GM21423 (cell line): ENCODE data around the gene NOC2L.

Experiments used
- ATAC-seq: cut with Tn5 transposase; IDR thresholded peaks from one replicate; pipeline ENCODE4 v1.9.1; 2021; ENCODE audit warnings: mild to moderate bottlenecking, moderate library complexity; ENCODE audit not compliant: unreplicated experiment

NOC2L gene

DNA sequence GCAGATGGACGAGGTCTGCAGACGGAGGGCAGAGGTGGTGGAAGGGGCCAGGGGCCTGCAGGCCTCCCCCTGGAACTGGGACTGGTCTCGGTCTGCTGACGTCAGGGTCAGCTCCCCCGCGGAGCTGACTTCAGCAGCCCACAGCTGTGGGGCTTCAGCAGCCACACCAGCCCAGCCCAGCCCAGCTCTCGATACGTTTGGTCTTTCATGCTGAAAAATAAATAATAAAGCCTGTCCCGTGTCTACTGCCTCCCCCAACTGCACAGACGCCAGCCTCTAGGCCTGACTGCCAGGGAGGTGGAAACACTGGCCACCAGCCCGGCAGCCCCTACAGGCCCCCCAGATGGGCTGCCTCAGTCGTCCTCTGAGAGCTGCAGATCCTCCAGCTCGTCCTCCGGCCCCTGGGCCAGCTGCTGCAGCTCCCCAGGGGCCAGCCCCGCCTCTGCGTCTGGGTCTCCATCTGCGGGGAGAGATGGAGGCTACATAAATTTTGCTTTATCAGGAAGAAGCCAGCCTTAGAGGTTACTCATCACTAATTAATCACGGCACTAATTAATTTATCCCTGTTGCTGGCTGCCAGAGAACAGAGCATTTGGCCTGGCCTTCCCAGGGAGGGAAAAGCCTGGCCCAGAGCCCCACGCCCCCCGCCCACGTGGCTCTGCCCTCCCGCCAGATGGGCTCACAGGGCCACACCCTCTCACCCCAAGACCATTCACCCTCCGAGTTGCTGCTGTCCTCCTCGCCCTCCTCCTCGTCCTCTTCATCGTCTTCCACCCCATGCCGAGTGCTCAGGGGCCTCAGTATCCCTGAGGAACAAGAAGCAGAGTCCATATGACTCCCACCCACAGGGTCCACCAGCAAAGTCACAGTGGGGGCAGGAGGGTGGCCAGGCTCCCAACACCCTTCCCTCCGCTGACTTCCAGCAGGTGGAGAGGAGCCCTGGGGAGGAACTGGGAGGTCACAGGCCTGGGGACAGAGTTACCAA is 14.4 kb downstream of the NOC2L start:
- ATAC-seq: no peak

DNA sequence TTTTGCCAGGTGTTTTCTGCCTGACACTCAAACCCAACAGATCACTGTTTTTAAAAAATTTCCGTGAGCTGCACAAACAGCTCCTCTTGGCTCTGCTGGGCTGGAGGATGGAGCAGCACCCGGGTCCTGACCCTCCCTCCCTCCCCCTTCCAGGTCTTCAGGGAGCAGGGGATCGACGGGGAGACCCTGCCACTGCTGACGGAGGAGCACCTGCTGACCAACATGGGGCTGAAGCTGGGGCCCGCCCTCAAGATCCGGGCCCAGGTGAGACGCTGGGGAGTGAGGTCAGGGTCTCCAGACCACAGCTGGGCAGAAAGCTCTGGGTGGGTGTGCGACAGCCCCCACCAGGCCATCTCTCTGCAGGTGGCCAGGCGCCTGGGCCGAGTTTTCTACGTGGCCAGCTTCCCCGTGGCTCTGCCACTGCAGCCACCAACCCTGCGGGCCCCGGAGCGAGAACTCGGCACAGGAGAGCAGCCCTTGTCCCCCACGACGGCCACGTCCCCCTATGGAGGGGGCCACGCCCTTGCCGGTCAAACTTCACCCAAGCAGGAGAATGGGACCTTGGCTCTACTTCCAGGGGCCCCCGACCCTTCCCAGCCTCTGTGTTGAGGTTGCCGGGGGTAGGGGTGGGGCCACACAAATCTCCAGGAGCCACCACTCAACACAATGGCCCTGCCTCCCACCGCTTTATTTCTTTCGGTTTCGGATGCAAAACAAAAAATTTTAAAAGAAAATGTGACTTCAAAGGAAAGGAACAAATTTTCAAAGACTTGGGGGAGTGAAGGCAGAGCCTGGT is 15.3 kb downstream of the NOC2L start:
- no peak for ATAC-seq

DNA sequence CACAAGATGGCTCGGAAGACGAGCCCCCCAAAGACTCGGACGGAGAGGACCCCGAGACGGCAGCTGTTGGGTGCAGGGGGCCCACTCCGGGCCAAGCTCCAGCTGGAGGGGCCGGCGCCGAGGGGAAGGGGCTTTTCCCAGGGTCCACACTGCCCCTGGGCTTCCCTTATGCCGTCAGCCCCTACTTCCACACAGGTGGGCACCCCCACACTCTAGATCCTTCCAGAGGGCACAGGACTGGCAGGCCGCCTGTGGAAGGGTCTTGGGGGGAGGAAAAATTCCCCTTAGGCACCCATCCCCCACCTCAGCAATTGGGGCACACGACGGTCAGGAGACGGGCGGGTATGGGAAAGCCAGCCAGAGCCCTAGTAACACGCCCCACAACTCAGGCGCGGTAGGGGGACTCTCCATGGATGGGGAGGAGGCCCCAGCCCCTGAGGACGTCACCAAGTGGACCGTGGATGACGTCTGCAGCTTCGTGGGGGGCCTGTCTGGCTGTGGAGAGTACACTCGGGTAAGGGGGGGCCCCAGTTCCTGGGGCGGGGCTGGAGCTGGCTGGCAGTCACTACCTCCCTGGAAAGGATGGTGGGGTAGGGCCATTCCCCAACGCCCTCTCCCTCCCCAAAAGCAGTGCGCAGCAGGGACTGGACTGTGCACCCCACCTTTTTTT is 16.1 kb downstream of the NOC2L start:
- no peak for ATAC-seq

DNA sequence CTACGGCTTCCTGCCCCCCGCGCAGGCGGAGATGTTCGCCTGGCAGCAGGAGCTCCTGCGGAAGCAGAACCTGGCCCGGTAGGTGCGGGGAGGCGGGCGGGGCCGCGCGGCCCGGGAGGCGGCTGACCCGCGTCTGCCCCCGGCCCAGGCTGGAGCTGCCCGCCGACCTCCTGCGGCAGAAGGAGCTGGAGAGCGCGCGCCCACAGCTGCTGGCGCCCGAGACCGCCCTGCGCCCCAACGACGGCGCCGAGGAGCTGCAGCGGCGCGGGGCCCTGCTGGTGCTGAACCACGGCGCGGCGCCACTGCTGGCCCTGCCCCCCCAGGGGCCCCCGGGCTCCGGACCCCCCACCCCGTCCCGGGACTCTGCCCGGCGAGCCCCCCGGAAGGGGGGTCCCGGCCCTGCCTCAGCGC is 16.6 kb downstream of the NOC2L start:
- no peak for ATAC-seq

DNA sequence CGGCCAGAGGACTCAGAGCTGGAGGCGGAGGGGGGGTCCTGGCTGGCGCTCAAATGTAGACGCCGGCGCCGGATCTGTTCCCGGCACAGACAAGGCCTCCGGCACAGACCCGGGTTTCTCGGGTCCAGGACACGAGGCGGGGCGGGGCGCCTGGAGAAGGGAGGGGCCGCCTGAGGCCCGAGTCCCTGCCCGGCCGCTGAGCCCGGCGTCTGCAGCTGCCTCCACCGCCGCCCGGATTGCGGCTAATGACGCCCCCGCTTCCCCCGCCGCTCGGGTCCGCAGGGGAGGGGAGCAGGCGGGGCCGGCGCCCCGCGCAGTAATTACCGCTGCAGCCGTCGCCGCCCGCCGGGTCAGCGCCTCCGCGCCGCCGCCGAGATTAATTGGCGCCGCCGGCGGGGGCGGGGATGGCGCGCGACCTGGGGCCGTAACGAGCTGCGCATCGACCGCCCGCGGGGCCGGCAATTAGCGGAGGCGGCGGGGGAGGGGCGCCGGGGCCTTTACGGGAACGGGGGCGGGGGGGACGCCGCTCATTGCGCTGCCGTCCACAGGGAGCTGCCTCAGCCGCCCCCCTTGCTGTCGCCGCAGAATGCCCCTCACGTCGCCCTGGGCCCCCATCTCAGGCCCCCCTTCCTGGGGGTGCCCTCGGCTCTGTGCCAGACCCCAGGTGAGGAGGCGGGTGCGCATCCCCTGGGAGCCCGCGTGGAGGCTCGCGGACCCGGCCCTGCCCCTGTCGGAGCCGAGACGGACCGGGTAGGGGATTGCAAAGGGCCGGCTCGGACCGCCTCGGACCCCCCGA is 17.3 kb downstream of the NOC2L start:
- ATAC-seq: no peak

DNA sequence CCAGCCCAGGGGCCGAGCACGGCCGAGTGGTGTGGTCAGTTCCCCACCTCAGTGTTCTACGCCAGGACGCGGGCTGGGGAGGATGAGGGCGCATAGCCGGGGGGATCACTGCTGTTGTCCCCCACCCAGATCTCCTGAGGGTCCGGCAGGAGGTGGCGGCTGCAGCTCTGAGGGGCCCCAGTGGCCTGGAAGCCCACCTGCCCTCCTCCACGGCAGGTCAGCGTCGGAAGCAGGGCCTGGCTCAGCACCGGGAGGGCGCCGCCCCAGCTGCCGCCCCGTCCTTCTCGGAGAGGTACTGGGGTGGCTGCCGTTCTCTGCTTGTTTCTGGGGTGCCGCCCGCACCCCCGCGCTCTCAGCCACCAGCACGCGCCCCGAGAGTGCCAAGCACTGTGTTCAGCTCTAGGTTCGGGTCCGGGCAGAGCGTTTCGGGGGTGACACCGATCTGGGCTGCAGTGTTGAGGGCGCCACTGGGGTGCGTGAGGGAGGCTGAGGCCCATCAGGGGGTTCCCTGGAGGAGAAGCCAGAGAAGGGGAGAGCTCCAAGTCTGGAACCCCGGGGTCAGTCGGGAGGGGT is 18.0 kb downstream of the NOC2L start:
- ATAC-seq: no peak

DNA sequence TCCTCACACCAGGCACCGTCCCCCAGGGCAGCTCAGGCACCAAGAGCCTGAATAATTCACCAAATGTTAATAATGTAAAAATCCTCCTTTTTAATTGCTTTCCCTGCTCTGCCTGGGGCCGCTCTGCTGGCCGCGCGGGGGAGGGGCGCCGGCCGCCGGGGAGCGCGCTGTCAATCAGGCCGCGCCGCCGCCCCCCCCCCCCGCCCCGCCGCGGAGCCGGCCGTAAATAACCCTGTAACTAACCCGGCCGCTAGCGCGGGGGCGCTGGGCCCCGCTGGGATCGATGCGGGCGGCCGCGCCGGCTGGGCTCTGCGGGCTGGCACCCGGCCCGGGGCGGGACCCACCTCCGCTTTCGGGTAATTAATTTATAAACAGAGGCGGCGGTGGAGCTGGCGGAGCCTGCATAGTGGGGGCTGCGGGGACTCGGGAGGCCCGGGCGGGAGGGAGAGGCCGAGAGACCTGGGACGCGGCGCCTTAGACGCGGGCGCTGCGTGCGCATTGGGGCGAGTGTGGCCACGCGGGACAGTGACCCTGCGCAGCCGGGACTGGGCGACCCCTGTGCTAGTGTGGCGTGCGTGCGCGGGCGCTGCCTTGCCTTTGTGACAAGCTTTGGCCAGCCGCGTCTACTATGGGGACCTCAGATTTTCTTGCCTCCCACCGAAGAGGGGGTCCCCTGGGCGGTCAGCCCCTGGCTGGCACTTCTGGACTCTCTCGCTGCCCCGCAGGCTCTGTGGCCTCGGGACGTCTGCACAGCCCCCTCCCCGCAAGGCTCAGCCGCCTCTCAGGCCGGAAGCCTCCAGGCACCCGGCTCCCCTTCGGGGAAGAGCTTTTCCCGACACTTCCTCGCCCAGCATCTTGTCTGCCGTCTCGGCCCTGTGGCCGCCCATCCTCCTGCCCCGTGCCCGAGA is 18.7 kb downstream of the NOC2L start:
- ATAC-seq: no peak

DNA sequence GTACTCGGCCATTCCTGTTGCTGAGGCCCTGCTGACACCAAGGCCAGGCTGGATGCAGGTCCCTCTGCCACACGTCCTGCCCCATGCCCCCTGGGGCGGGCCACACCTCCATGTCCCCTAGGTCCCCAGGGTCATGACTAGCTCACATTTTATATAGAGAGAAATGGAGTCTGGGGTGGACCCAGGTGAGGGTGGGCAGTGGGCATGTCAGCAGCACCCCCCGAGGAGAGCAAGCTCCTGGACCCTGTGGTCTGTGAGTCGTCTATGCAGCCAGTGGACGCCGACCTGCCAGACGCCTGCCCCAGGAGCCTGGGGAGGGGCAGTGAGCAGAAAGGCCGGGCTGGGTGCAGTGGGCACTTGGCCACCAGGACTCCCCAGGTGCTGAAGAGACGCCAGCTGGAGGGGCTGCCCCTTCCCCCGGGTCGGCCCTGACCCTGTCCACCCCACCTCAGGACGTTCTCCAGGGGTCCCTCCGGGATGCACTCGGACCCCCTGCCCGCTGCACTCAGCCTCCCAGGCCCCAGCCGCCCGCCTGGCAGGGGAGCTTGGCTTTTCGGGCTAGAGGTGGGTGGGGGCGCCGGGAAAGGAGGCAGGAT is 19.4 kb downstream of the NOC2L start:
- no peak for ATAC-seq

DNA sequence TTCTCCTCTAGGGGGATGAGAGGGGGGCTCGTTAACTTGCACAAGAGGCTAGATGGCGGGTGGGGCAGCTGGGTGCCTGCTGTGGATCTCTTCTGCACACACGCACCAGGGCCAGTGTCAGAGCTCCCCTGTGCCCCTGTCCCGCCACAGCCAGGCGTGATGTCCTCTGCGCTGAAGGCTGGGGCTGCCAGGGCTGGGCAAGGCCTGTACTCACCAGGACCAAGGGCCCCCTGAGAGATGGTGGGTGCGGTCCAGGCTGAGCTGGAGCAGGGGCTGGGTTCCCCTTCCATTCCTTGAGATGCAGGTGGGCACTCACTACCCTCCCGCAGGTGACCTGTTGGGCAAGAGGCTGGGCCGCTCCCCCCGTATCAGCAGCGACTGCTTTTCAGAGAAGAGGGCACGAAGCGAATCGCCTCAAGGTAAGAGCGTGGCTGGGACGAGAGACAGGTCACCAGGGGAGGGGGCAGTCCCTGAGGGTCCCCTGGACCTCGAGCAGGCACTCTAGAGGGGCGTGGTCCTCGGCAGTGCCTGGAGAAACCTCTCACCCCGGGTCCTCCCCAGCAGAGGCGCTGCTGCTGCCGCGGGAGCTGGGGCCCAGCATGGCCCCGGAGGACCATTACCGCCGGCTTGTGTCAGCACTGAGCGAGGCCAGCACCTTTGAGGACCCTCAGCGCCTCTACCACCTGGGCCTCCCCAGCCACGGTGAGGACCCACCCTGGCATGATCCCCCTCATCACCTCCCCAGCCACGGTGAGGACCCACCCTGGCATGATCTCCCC is 20.2 kb downstream of the NOC2L start:
- no peak for ATAC-seq

DNA sequence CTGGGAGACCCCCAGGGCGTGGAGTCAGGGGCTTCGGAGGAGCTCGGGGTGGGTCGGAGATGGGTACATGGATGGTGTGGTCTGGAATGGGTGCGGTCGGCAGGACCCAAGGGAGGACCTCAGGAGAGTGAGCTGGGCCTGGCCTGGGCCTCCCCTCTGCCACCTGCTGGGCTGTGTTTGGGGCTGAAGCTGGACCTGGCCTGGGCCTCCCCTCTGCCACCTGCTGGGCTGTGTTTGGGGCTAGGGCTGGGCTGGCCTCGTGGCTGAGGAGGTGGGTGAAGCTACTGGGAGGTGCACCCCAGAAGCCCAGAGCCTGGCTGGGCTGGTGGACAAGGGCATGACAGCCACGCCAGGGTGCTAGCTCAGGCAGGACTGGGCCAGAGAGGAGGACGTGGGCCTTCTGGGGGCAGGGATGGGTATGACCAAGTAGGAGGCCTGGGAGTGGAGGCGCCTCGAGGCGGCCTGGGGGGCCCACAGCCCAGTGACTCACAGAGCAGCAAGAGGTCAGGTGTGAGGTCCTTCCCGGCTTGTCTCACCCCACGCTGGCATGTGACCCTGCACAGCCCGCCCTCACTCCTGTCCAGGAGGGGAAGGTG is 20.9 kb downstream of the NOC2L start:
- no peak for ATAC-seq

DNA sequence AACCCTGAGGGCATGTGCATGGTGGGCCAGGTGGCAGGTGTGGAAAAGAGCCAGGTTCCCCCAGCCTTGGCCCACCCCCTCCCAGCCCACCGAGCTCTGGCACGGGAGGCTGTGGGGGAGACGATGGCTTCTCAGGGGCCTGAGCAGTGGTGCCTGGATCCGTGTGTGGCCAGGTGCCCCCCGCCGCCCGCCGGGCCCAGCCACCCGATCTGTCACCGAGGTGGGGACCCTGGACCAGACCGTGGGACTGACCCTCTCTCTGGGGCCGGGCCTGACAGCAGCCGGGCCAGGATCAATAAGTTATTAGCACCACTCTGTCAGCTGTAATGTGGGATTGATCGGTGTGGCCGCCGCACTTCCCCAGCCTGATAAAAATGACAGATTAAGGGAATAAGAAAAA is 21.5 kb downstream of the NOC2L start:
- ATAC-seq: no peak

DNA sequence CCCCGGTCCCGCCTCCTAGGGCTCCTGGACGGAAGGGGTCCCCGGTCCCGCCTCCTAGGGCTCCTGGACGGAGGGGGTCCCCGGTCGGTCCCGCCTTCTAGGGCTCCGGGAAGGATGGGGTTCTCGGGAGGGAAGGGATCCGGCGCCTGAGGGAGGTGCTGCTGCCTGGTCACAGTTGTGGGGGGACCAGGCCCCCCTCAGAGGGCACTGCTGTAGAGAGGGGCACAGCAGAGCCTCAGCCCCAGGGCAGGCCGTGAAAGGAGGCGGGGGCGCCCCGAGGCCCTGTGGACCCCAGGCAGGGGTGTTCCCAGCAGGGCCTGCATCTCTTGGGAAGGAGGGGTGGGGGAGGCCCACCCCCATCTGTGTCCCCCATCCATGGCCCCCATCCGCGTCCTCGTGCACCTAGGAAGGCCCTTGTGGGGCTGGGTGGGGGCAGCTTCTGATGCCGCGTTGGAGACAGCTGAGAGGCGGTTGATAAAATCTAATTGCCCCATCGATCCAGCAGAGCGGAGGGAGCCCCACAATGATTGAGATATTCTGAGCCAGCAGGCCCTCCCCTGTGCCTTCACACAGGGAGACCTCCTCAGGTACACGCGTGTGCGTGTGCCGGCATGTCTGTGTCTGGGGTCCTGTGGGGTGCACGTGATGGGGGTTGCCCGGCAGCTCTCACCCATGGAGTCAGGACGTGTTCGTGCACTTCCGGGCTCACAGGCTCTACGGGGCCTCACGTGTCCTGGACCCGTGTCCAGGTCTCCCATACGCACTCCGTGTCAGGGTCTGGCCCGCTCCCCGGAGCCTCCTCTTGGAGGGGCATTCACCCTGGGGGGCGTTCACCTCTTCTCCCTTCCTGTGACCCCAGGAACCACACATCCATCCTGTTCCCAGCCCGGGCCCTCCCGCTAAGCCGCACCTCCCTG is 22.4 kb downstream of the NOC2L start:
- no peak for ATAC-seq

DNA sequence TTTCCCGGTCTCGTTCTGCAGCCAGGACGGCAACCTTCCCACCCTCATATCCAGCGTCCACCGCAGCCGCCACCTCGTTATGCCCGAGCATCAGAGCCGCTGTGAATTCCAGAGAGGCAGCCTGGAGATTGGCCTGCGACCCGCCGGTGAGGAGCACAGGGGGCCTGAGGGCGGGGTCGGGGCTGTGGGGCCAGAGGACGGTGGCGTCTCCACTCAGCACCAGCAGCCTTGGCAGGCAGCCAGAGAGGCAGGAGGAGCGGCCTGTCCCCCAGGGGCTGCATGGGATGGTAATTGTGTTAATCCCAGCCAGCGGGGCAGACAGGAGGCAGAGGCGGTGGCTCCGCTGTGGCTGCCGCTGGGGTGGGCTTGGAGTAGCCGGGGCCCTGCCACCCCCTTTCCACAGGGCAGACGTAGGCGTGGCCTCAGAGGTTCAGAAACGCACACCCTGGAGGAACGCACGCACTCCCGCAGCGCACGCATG is 23.3 kb downstream of the NOC2L start:
- ATAC-seq: no peak

DNA sequence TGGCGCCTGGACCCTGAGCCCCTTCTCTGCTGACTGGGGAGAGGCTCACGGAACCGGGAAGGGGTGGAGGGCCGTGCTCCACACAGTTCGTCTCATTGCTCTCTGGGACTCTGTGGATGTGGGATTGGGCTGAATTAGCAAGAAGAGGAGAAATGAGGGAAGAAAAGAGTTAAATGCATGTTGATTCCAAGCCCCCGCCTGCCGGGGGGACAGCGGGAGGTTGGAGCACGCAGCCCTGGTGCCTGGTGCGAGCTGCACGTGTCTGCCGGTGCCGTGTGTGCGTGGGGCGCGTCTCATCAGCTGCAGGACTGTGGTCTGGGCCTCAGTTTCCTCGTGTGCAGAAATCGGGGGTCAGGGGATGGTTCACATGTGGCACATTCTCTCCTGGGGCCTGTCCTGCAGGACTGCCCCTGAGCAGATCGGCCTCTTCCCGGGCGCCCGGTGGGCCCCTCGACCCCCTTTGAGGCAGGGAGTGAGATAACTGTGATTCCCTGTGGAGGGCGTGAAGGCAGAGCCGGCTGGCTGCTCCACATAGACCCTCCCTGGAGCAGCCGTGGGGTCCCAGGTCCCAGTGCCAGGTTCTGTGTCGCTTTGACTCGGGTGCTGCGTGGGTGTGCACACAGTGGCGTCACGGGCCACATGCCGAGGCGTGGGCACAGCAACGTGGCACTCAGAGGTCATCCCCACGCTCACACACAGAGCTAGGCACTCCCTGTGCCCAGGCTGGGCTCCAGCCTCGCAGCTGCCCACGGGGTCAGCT is 23.9 kb downstream of the NOC2L start:
- ATAC-seq: no peak

DNA sequence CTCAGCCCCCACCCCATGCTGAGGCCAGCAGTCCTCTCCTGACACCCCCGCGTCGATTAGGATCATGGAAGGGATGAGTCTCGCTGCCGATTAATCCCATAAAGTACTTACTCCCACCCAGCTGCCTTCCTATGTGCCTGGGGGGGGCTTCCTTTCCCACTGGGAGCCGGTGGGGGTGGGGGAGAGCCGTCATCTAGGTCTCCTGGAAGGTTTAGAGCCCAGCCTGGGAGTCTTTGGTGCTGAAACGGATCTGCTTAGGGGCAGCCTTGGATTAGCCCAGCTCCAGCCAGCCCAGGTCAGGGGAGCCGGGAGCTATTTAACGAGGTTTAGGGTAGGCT is 25.5 kb downstream of the NOC2L start:
- ATAC-seq: no peak
